GM21381 (cell line): ENCODE results near the gene TMEM176A.
"Not testable (repeated sequence)": the region's sequence is repeated elsewhere in the genome, so short reads cannot be mapped to it uniquely, and the experiment has no call there.

ENCODE experiments used
- ATAC-seq: cut with Tn5 transposase; IDR thresholded peaks from one replicate; pipeline ENCODE4 v1.9.1; 2021; ENCODE audit warnings: mild to moderate bottlenecking, moderate library complexity; ENCODE audit not compliant: unreplicated experiment

The TMEM176A gene, protein sequence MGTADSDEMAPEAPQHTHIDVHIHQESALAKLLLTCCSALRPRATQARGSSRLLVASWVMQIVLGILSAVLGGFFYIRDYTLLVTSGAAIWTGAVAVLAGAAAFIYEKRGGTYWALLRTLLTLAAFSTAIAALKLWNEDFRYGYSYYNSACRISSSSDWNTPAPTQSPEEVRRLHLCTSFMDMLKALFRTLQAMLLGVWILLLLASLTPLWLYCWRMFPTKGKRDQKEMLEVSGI

GRCh38 chr7:150800581-150801241 is at the start of gene TMEM176A:
Gene TMEM176A (plus strand): TSS chr7:150800769. CDS start chr7:150801551, 782 bp downstream.
- no peak for ATAC-seq

- ATAC-seq = no peak
These were observed 48.9 kb upstream of the TMEM176A start for GRCh38 chr7:150751702-150752101.

DNA sequence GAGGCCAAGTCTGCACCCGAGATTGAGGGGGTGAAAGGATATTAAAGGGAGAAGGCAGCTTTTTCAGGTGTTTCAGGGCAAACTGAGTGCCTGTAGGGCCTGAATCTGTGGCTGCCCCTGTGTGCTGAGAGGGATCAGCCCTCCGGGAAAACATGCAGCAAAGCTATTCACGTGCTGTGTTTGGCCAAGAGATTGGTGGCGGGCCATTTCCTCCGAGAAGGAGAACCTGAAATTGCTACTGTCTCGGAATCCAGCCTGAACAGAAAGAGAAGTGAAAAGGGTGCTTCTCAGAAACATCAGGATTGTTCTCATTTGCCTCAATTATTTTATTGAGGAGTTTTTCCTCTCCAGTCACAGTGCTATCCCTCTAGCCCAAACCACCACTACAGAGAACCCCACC is 47.3 kb upstream of the TMEM176A start:
- no peak for ATAC-seq

DNA sequence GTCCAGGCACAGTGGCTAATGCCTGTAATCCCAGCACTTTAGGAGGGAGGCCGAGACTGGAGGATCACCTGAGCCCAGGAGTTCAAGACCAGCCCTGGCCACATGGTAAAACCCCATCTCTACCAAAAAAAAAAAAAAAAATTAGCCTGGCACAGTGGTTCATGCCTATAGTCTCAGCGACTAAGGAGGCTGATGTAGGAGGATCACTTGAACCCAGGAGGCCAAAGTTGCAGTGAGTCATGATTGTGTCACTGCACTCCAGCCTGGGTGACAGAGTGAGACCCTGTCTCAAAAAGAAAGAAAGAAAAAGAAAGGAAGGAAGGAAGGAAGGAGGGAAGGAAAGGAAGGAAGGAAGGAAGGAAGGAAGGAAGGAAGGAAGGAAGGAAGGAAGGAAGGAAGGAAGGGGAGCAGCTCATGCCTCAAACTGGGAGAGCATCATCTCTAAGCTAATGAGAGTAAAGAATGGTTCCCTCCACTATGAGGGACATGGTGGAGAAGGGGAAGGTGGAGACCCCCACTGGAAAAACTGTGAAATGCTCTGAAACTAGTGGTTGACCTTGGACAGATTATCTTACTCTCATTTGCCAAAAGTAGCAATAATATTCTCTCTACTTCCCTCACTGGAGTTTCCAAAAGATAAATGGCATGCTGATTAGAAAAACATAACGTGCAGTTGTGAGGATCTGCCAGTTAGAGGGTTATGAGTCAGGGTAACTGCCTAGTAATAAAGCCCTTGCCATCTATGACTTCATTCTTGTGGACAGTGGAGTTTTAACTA is 46.6 kb upstream of the TMEM176A start:
- no peak for ATAC-seq

GRCh38 chr7:150754951-150755350 is 45.6 kb upstream of the TMEM176A start:
- no peak for ATAC-seq

GRCh38 chr7:150755473-150756099 is 45.0 kb upstream of the TMEM176A start:
- ATAC-seq = peak; percentile 52

DNA sequence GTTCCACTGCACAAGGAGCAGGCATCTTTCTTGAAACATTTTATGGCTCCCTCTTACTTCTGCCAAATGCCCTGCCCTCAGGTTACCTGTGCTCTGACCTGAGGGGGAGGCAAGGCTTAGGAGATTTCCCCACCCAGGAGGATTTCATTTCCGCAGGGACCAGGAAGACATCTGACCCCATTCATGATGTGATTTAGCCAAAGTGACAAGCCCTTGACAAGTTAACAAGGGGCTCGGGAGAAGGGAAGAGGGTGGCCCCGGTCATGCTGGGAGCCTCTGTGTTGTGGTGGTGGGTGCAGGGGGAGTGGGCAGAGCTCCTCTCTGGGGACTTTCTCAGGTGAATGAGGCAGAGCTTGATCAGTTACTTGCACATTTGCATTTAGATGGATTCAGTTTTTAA is 44.4 kb upstream of the TMEM176A start:
- ATAC-seq = no peak

GRCh38 chr7:150756858-150757257 is 43.7 kb upstream of the TMEM176A start:
- no peak for ATAC-seq

DNA sequence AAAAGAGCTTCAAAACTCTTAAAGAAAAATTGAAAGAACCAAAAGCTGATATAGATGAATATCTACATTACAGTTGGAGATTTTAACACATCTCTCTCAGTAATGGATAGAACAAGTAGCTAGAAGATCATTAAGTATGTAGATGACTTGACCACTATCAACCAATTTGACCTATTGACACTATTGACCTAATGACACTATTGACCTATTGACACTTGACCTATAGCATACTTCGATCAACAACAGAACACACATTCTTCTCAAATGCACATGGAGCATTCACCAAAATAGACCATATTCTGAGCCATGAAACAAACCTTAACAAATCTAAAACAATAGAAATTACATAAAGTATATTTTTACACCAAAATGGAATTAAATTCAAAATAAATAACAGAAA is 41.1 kb upstream of the TMEM176A start:
- no peak for ATAC-seq

- ATAC-seq = no peak
These were observed 34.2 kb upstream of the TMEM176A start for GRCh38 chr7:150766334-150766709.

GRCh38 chr7:150769768-150770167 is 30.8 kb upstream of the TMEM176A start:
- no peak for ATAC-seq

DNA sequence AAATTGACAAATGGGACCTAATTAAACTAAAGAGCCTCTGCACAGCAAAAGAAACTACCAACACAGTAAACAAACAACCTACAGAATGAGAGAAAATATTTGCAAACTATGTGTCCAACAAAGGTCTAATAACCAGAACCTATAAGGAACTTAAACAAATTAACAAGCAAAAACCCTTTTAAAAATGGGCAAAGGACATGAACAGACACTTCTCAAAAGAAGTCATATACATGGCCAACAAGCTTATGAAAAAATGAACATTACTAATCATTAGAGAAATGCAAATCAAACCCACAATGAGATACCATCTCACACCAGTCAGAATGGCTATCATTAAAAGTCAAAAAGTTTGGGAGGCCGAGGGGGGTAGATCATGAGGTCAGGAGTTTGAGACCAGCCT is 26.4 kb upstream of the TMEM176A start:
- not testable (repeated sequence) for ATAC-seq

GRCh38 chr7:150778014-150778737 is 22.4 kb upstream of the TMEM176A start:
- no peak for ATAC-seq

DNA sequence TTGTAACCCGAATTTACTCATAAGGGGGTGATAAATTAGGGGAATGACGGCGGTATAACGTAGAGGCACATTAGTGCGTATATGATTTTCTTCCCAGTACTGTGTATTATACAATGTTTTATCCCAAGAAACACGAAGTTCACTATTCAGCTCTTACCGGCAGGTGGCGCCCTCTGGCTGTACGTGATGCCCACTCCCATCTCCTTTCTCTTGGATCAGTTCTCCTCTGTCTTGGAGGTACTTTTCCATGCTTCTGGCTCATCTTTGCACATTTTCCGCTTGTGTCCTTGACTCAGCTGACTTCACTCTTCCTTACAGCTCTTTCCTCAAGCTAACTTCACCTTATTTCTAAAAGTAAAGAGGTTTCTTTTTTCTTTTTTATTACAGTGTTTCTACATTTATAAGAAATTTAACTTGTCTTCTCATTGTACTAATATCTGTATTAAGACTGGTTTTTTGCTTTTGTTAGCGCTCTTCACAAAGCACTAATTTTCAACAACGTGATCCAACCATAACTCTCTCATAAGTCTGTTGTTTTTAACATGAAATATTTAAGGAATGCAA is 21.7 kb upstream of the TMEM176A start:
- no peak for ATAC-seq

GRCh38 chr7:150780292-150780691 is 20.3 kb upstream of the TMEM176A start:
- no peak for ATAC-seq

DNA sequence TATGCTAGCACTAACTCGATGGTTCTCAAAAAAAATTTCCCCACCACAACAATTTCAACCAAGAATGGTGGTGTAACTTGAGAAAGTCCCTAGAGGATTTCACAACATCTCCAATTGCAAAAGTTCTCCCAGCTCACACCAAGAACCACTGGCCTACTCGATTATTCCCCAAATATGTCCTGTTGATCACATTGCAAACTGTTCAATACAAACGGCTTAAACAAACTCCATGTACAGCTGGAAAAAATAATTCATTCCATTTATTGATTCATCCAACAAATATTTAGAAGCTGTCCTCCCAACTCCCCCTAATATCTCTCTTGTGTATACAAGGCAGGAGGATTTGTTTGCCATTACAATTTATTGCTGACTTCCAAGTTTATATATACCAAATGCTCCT is 19.5 kb upstream of the TMEM176A start:
- no peak for ATAC-seq

- ATAC-seq = no peak
These were observed 18.6 kb upstream of the TMEM176A start for GRCh38 chr7:150781961-150782360.

- no peak for ATAC-seq
These were observed 16.3 kb upstream of the TMEM176A start for GRCh38 chr7:150784120-150784736.

DNA sequence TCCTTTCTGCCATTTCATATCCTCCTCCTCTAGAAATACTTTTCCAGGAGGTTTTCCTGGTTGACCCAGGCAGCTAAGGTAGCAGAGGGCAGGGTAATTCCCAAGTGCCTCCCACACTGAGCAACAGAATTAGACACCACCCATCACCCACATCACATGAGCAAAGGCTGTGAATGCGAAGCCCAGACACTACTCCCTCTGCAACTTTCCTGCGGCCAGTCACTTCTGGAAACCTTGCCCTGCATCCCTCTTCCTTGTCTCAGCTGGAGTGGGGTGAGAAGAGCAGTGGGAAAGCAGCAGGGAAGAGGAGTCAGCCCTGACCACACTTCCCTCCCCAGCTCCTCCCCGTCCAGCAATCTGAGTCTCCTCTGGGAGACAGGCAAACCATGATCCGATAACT is 15.6 kb upstream of the TMEM176A start:
- ATAC-seq = no peak
